ENCODE data around the gene L3MBTL2. TPM values are rescaled to one million over a fixed set of nuclear protein-coding genes. Genes with fewer than 3 reads are reported as not detected.

The L3MBTL2 gene
- total and polyA plus RNA-seq, 2 donors (not counting 1 experiment from before 2014, with no cell fraction given): 22.5 to 37.3 TPM

GRCh38 chr22:41260871-41261270 is 55.8 kb downstream of the L3MBTL2 start:
- Histone ChIP-seq H3K4me2 (replicated peaks; ENCODE audit: low read depth, low read length, poor library complexity, severe bottlenecking) (no peak overlapping the region), H3K4me1 (ENCODE audit: control insufficient read depth in 2 of 2, insufficient read depth in 2 of 2, low read length in 2 of 2) (no peaks in the 10 kb centered on the region), H3K4me3 (ENCODE audit: control extremely low read depth in 1 of 5, extremely low read depth in 1 of 5, insufficient read depth in 1 of 5, low read depth in 2 of 5, low read length in 4 of 5) (no peak overlapping the region), H3K79me2 (ENCODE audit: control insufficient read depth, insufficient read depth, low read length) (no peaks in the 10 kb centered on the region), H4K20me1 (ENCODE audit: control insufficient read depth, insufficient read depth, low read length, poor library complexity, severe bottlenecking) (no peaks in the 10 kb centered on the region), H3K9me3 (ENCODE audit: control extremely low read depth in 1 of 3, control insufficient read depth in 2 of 3, insufficient read depth in 1 of 3, low read length in 2 of 3) (no peaks in the 10 kb centered on the region), H2AFZ (ENCODE audit: insufficient read depth, low read depth, low read length, poor library complexity, severe bottlenecking) (no peak overlapping the region), H3K27me3 (replicated peaks in 1 of 4; ENCODE audit: control extremely low read depth in 1 of 4, control insufficient read depth in 3 of 4, insufficient read depth in 4 of 4, low read length in 3 of 4) (no peaks in the 10 kb centered on the region), H3K27ac (ENCODE audit: low read length in 2 of 2) (no peak overlapping the region), H3K36me3 (replicated peaks in 1 of 2; ENCODE audit: control extremely low read depth in 1 of 2, control insufficient read depth in 1 of 2, extremely low read depth in 1 of 2, insufficient read depth in 2 of 2, low read length in 1 of 2) (peaks cover 2 to 81% of the 10 kb centered on the region in 2 experiments), H3K9ac (ENCODE audit: low read length) (no peak overlapping the region)
- intact Hi-C loops (cut with micrococcal nuclease): no loop called here
- DNase-seq (no peak), ATAC-seq (ENCODE audit: low read depth) (no peak)
- ChIA-PET CTCF (no interaction called here), POLR2A (no interaction called here)
- H3K27ac Mint-ChIP-seq: no peak overlapping the region
- no peak for TF ChIP-seq EZH2 (IDR thresholded peaks at IDR 0.05; ENCODE audit: borderline replicate concordance, insufficient read depth, low read depth, low read length, poor library complexity, severe bottlenecking)
- TF ChIP-seq CTCF (IDR thresholded peaks at IDR 0.05): no peak
- 98% methylated on average over 7 of the region's 7 CpGs for WGBS (ENCODE audit: insufficient coverage)
- no peak overlapping the region for H3K4me3 Mint-ChIP-seq
- H3K9me3 Mint-ChIP-seq (ENCODE audit: insufficient read depth): no peaks in the 10 kb centered on the region
- H3K4me1 Mint-ChIP-seq: no peaks in the 10 kb centered on the region
- no peaks in the 10 kb centered on the region for H3K27me3 Mint-ChIP-seq

DNA sequence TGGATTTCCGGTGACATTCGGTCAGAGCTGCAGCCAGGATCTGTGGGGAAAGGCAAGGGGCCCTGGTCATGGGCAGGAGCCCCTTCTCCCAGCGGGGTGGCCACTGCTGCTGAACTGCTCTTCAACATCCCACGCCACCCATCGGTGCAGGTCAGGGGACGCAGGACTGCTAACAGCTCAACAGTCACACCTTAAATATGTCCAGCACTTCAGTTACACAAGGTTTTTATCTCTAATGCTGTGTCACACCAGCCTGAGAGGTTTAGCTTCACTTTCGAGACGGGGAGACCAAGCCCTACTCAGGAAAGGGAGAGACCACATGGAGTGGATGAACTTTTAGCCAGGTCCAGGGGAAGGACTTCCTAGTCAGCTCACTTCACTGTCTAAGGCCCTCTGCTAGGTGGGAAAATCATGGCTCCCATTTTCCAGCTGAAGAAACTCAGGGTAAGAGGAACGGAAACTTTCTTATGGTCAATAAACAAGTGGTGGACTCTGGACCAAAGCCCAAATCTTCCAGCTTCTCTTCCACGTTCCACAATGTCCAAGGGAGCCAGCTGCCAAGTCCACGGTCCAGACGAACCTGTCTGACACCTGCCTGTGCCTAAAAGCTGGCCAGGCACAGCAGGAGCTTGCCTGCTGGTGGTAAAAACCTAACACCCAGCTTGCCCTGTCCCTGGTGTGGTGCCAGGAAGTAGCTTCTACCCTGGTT is 56.6 kb downstream of the L3MBTL2 start:
- TF ChIP-seq EZH2 (IDR thresholded peaks at IDR 0.05; ENCODE audit: borderline replicate concordance, insufficient read depth, low read depth, low read length, poor library complexity, severe bottlenecking) (no peak), CTCF (IDR thresholded peaks at IDR 0.05) (no peak)
- H4K20me1 ChIP-seq (ENCODE audit: control insufficient read depth, insufficient read depth, low read length, poor library complexity, severe bottlenecking): no peaks in the 10 kb centered on the region
- no peak for DNase-seq
- Mint-ChIP-seq H3K27me3 (no peaks in the 10 kb centered on the region), H3K9me3 (ENCODE audit: insufficient read depth) (no peaks in the 10 kb centered on the region), H3K4me3 (no peak overlapping the region), H3K4me1 (no peaks in the 10 kb centered on the region), H3K27ac (no peak overlapping the region)
- peaks cover 5 to 75% of the 10 kb centered on the region in 2 experiments for H3K36me3 ChIP-seq (replicated peaks in 1 of 2; ENCODE audit: control extremely low read depth in 1 of 2, control insufficient read depth in 1 of 2, extremely low read depth in 1 of 2, insufficient read depth in 2 of 2, low read length in 1 of 2)
- ChIA-PET CTCF (interaction anchor here (1.5 kb wide), 1 partner anchor 40 kb away, joined by 3 read pairs; the partner anchor contains the start of gene ZC3H7B), POLR2A (no interaction called here)
- no peak overlapping the region for H3K27ac ChIP-seq (ENCODE audit: low read length in 2 of 2)
- no peak overlapping the region for H3K4me2 ChIP-seq (replicated peaks; ENCODE audit: low read depth, low read length, poor library complexity, severe bottlenecking)
- H3K4me1 ChIP-seq (ENCODE audit: control insufficient read depth in 2 of 2, insufficient read depth in 2 of 2, low read length in 2 of 2): no peaks in the 10 kb centered on the region
- no peak overlapping the region for H3K4me3 ChIP-seq (ENCODE audit: control extremely low read depth in 1 of 5, extremely low read depth in 1 of 5, insufficient read depth in 1 of 5, low read depth in 2 of 5, low read length in 4 of 5)
- no peaks in the 10 kb centered on the region for H3K9me3 ChIP-seq (ENCODE audit: control extremely low read depth in 1 of 3, control insufficient read depth in 2 of 3, insufficient read depth in 1 of 3, low read length in 2 of 3)
- no peak for ATAC-seq (ENCODE audit: low read depth)
- H3K27me3 ChIP-seq (replicated peaks in 1 of 4; ENCODE audit: control extremely low read depth in 1 of 4, control insufficient read depth in 3 of 4, insufficient read depth in 4 of 4, low read length in 3 of 4): no peaks in the 10 kb centered on the region
- intact Hi-C loops (cut with micrococcal nuclease): no loop called here
- 97% methylated on average over 12 of the region's 12 CpGs for WGBS (ENCODE audit: insufficient coverage)
- no peak overlapping the region for H3K9ac ChIP-seq (ENCODE audit: low read length)
- no peaks in the 10 kb centered on the region for H3K79me2 ChIP-seq (ENCODE audit: control insufficient read depth, insufficient read depth, low read length)
- no peak overlapping the region for H2AFZ ChIP-seq (ENCODE audit: insufficient read depth, low read depth, low read length, poor library complexity, severe bottlenecking)
